Osteoblast (primary cell): ENCODE data around the gene PRKAR2B. TPM values are rescaled to one million over a fixed set of nuclear protein-coding genes. Genes with fewer than 3 reads are reported as not detected.

Experiments used
- DNase-seq: peaks from one replicate; pipeline ENCODE4 v3.0.0; 2011; ENCODE audit warnings: low spot score, mixed read lengths; ENCODE audit not compliant: insufficient read length; ENCODE audit errors: missing footprints
- H2AFZ ChIP-seq: 2 replicates; pipeline ENCODE4 v1.6.0; 2011; ENCODE audit warnings: mild to moderate bottlenecking, low read length
- H3K27ac ChIP-seq: 2 replicates; pipeline ENCODE4 v1.5.1; 2011; ENCODE audit warnings: mild to moderate bottlenecking, low read depth, low read length, moderate library complexity
- H3K27me3 ChIP-seq: 2 replicates; pipeline ENCODE4 v1.6.0; 2012; ENCODE audit warnings: mild to moderate bottlenecking, control low read depth, inconsistent platforms, low read length, moderate library complexity; ENCODE audit not compliant: insufficient read depth
- H3K36me3 ChIP-seq: 2 replicates; pipeline ENCODE4 v1.5.1; 2011; ENCODE audit warnings: mild to moderate bottlenecking, low read length, control low read depth, moderate library complexity; ENCODE audit not compliant: insufficient read depth
- H3K4me1 ChIP-seq: 2 replicates; pipeline ENCODE4 v1.5.1; 2011; ENCODE audit warnings: mild to moderate bottlenecking, low read length, control low read depth, moderate library complexity; ENCODE audit not compliant: insufficient read depth
- H3K4me2 ChIP-seq: 2 replicates; pipeline ENCODE4 v1.6.0; 2011; ENCODE audit warnings: mild to moderate bottlenecking, low read length; ENCODE audit not compliant: insufficient read depth
- H3K4me3 ChIP-seq: fragments of 200-600 bp; sonication (generic); 3 replicates; pipeline ENCODE4 v1.5.1; 2012; ENCODE audit warnings: mild to moderate bottlenecking, low read length, inconsistent platforms; ENCODE audit not compliant: insufficient read depth
- H3K79me2 ChIP-seq: 2 replicates; pipeline ENCODE4 v1.6.0; 2012; ENCODE audit warnings: mild to moderate bottlenecking, low read length, control low read depth, inconsistent platforms; ENCODE audit not compliant: insufficient read depth
- H3K9me3 ChIP-seq: 2 replicates; pipeline ENCODE4 v1.5.1; 2011; ENCODE audit warnings: low read depth, low read length, control low read depth
- H4K20me1 ChIP-seq: 2 replicates; pipeline ENCODE4 v1.6.0; 2012; ENCODE audit warnings: mild to moderate bottlenecking, low read length, control low read depth; ENCODE audit not compliant: insufficient read depth
- CTCF ChIP-seq: IDR thresholded peaks from 2 replicates; pipeline ENCODE4 v1.5.1; 2011; ENCODE audit warnings: mild to moderate bottlenecking, low read depth, low read length, moderate library complexity; ENCODE audit errors: extremely low read depth
- total RNA-seq: library from RNA; depleted of rRNA; stranded (reverse); fragments of >200 nt; gene quantifications from 2 replicates; pipeline ENCODE4 v1.2.3, GENCODE V29; 2012

Gene PRKAR2B
- total RNA-seq, 1 donor = 2.5 TPM

- Histone ChIP-seq H3K27me3 (no peaks in the 10 kb centered on the region), H3K36me3 (no peaks in the 10 kb centered on the region), H3K4me1 (no peaks in the 10 kb centered on the region), H2AFZ (no peak overlapping the region), H3K79me2 (no peaks in the 10 kb centered on the region), H4K20me1 (no peaks in the 10 kb centered on the region), H3K4me2 (no peak overlapping the region), H3K9me3 (no peaks in the 10 kb centered on the region), H3K4me3 (no peak overlapping the region), H3K27ac (no peak overlapping the region)
- no peak for TF ChIP-seq CTCF
- no peak for DNase-seq
These were observed 17.3 kb upstream of the PRKAR2B start for GRCh38 chr7:107027208-107027607.

- no peak for DNase-seq
- H3K9me3 ChIP-seq = no peaks in the 10 kb centered on the region
- H3K27me3 ChIP-seq = no peaks in the 10 kb centered on the region
These were observed 15.3 kb upstream of the PRKAR2B start for GRCh38 chr7:107029061-107029763.

GRCh38 chr7:107029764-107030286 is 14.7 kb upstream of the PRKAR2B start:
- Histone ChIP-seq H2AFZ (no peak overlapping the region), H3K4me3 (no peak overlapping the region), H4K20me1 (no peaks in the 10 kb centered on the region), H3K4me2 (no peak overlapping the region), H3K27ac (no peak overlapping the region), H3K36me3 (no peaks in the 10 kb centered on the region), H3K27me3 (no peaks in the 10 kb centered on the region), H3K9me3 (no peaks in the 10 kb centered on the region), H3K79me2 (no peaks in the 10 kb centered on the region), H3K4me1 (no peaks in the 10 kb centered on the region)
- DNase-seq = no peak
- TF ChIP-seq CTCF = no peak

More at GRCh38 chr7:107029061-107029763, 15.3 kb upstream of the PRKAR2B start:
- no peaks in the 10 kb centered on the region for H3K4me1 ChIP-seq
- no peak overlapping the region for H2AFZ ChIP-seq
- H3K36me3 ChIP-seq = no peaks in the 10 kb centered on the region
- no peaks in the 10 kb centered on the region for H3K79me2 ChIP-seq
- no peak overlapping the region for H3K27ac ChIP-seq
- H3K4me3 ChIP-seq = no peak overlapping the region
- TF ChIP-seq CTCF = no peak
- H3K4me2 ChIP-seq = no peak overlapping the region
- H4K20me1 ChIP-seq = no peaks in the 10 kb centered on the region

GRCh38 chr7:107032050-107032449 is 12.5 kb upstream of the PRKAR2B start:
- H3K9me3 ChIP-seq = no peaks in the 10 kb centered on the region
- TF ChIP-seq CTCF = no peak
- H3K4me2 ChIP-seq = no peak overlapping the region
- no peak overlapping the region for H3K4me3 ChIP-seq
- no peak for DNase-seq
- H3K27ac ChIP-seq = no peak overlapping the region
- no peaks in the 10 kb centered on the region for H3K36me3 ChIP-seq
- H2AFZ ChIP-seq = no peak overlapping the region
- H4K20me1 ChIP-seq = no peaks in the 10 kb centered on the region
- no peaks in the 10 kb centered on the region for H3K27me3 ChIP-seq
- H3K4me1 ChIP-seq = peaks cover 5% of the 10 kb centered on the region
- no peaks in the 10 kb centered on the region for H3K79me2 ChIP-seq
